AG10803 (cell line): Measurements from ENCODE around the gene RNF11.

Source experiments
- DNase-seq: peaks from one replicate; pipeline ENCODE4 v3.0.0; 2010; ENCODE audit warnings: low read depth
- H3K4me3 ChIP-seq: 2 replicates; pipeline ENCODE4 v1.5.1; 2011; ENCODE audit warnings: mild to moderate bottlenecking, low read length, control low read depth
- CTCF ChIP-seq: conservative IDR thresholded peaks from 2 replicates; pipeline ENCODE4 v1.5.1; 2011; ENCODE audit warnings: mild to moderate bottlenecking, low read length, control low read depth, inconsistent platforms

The RNF11 gene

GRCh38 chr1:51289676-51290488, 53.8 kb downstream of the RNF11 start:
- no peak overlapping the region for H3K4me3 ChIP-seq
- no peak for DNase-seq
- no peak for TF ChIP-seq CTCF

GRCh38 chr1:51290489-51290847, 54.4 kb downstream of the RNF11 start:
- TF ChIP-seq CTCF: no peak
- DNase-seq: no peak
- no peak overlapping the region for H3K4me3 ChIP-seq

- no peak for DNase-seq
- H3K4me3 ChIP-seq: no peak overlapping the region
- TF ChIP-seq CTCF: no peak
These were observed 57.9 kb downstream of the RNF11 start for GRCh38 chr1:51293898-51294515.

GRCh38 chr1:51294566-51295184, 58.6 kb downstream of the RNF11 start:
- no peak overlapping the region for H3K4me3 ChIP-seq
- no peak for TF ChIP-seq CTCF
- DNase-seq: no peak

GRCh38 chr1:51295926-51296325, 59.9 kb downstream of the RNF11 start:
- H3K4me3 ChIP-seq: no peak overlapping the region
- DNase-seq: no peak

More at GRCh38 chr1:51295926-51296325, 59.9 kb downstream of the RNF11 start:
- TF ChIP-seq CTCF: no peak
